Keratinocyte (primary cell): ENCODE results near the gene S100A12. TPM values are rescaled to one million over a fixed set of nuclear protein-coding genes. Genes with fewer than 3 reads are reported as not detected.

Experiments used
- DNase-seq: peaks from one replicate; pipeline ENCODE4 v3.0.0-alpha.2; 2011; ENCODE audit warnings: low read depth, missing footprints, low spot score
- FAIRE-seq: peaks from 2 replicates; lab custom pipeline; 2011; peaks lifted over from hg19 to GRCh38; lab: Jason Lieb, UNC
- H2AFZ ChIP-seq: 2 replicates; pipeline ENCODE4 v1.6.0; 2012; ENCODE audit warnings: low read length, control low read depth, inconsistent platforms; ENCODE audit not compliant: control insufficient read depth
- H3K27ac ChIP-seq: 2 replicates; pipeline ENCODE4 v1.5.1; 2011; ENCODE audit warnings: low read length; ENCODE audit not compliant: control insufficient read depth, insufficient read depth
- H3K27me3 ChIP-seq: 3 replicates; pipeline ENCODE4 v1.6.0; 2011; ENCODE audit warnings: low read length; ENCODE audit not compliant: control insufficient read depth, insufficient read depth; ENCODE audit errors: extremely low read depth
- H3K36me3 ChIP-seq, 2 experiments: 2 replicates in 1 of 2; 3 replicates in 1 of 2; pipeline ENCODE4 v1.5.1; 2011; ENCODE audit warnings: low read length in 2 of 2, mild to moderate bottlenecking in 1 of 2; ENCODE audit not compliant: control insufficient read depth in 2 of 2, insufficient read depth in 2 of 2; ENCODE audit errors: extremely low read depth in 1 of 2
- H3K4me1 ChIP-seq: 3 replicates; pipeline ENCODE4 v1.5.1; 2011; ENCODE audit warnings: low read length; ENCODE audit not compliant: control insufficient read depth, insufficient read depth; ENCODE audit errors: extremely low read depth
- H3K4me2 ChIP-seq: 3 replicates; pipeline ENCODE4 v1.6.0; 2011; ENCODE audit warnings: low read depth, low read length; ENCODE audit not compliant: control insufficient read depth, insufficient read depth; ENCODE audit errors: extremely low read depth
- H3K4me3 ChIP-seq, 3 experiments: fragments of 200-600 bp in 1 of 3; sonication (generic) in 1 of 3; 2 replicates in 2 of 3; 3 replicates in 1 of 3; pipeline ENCODE4 v1.5.1; 2011 to 2016; ENCODE audit warnings: low read length in 3 of 3, mild to moderate bottlenecking in 3 of 3, control low read depth in 2 of 3, inconsistent platforms in 1 of 3, low read depth in 1 of 3, mixed read lengths in 1 of 3, mixed run types in 1 of 3, moderate library complexity in 1 of 3; ENCODE audit not compliant: control insufficient read depth in 2 of 3, insufficient read depth in 2 of 3; ENCODE audit errors: extremely low read depth in 1 of 3
- H3K79me2 ChIP-seq: 2 replicates; pipeline ENCODE4 v1.6.0; 2012; ENCODE audit warnings: low read length; ENCODE audit not compliant: control insufficient read depth, insufficient read depth
- H3K9ac ChIP-seq: 3 replicates; pipeline ENCODE4 v1.6.0; 2011; ENCODE audit warnings: low read length; ENCODE audit not compliant: control insufficient read depth, insufficient read depth; ENCODE audit errors: extremely low read depth
- H3K9me1 ChIP-seq: 3 replicates; pipeline ENCODE4 v1.6.0; 2011; ENCODE audit warnings: low read length; ENCODE audit not compliant: control insufficient read depth, insufficient read depth; ENCODE audit errors: extremely low read depth
- H3K9me3 ChIP-seq: 2 replicates; pipeline ENCODE4 v1.5.1; 2012; ENCODE audit warnings: low read depth, low read length; ENCODE audit not compliant: control insufficient read depth
- H4K20me1 ChIP-seq: 3 replicates; pipeline ENCODE4 v1.6.0; 2011; ENCODE audit warnings: low read length; ENCODE audit not compliant: control insufficient read depth, insufficient read depth; ENCODE audit errors: extremely low read depth
- EZH2 ChIP-seq: IDR thresholded peaks from one replicate; pipeline ENCODE4 v1.6.1; 2012; ENCODE audit warnings: inconsistent platforms, mild to moderate bottlenecking, low read length, moderate library complexity
- dilution Hi-C: fragments of 300-500 bp; cut with MboI; formaldehyde crosslinking; loops from one replicate; pipeline ENCODE4 v1.7.0; 2020; ENCODE audit warnings: low sequenced_read_pairs; ENCODE audit not compliant: extremely low pct_ligation_motif_present
- polyA plus RNA-seq, 5 experiments: library from polyadenylated mRNA; depleted of rRNA in 3 of 5; stranded (reverse) in 3 of 5; stranded (forward) in 1 of 5; unstranded in 1 of 5; fragments of >200 nt; gene quantifications; 1 replicate in 1 of 5; 2 replicates in 3 of 5; 3 replicates in 1 of 5; pipeline versions ENCODE4 v1.2.1 to v1.2.3, GENCODE V29; 2011 to 2012; ENCODE audit warnings: missing spikeins in 2 of 5, low read depth in 1 of 5, low replicate concordance in 1 of 5
- TF ChIP-seq, protein P1 (sequence below), 3 experiments: IDR thresholded peaks in 1 of 3; conservative IDR thresholded peaks in 1 of 3; optimal IDR thresholded peaks in 1 of 3; 2 replicates in 2 of 3; 3 replicates in 1 of 3; pipeline versions ENCODE3 to v1.5.1; 2011; ENCODE audit warnings: low read length in 3 of 3, mild to moderate bottlenecking in 3 of 3, moderate library complexity in 2 of 3, control low read depth in 1 of 3, inconsistent platforms in 1 of 3; ENCODE audit not compliant: insufficient read depth in 2 of 3; ENCODE audit errors: extremely low read depth in 1 of 3

Gene S100A12
- polyA plus RNA-seq, 1 donor (not counting 4 experiments of a cell fraction or from before 2014, with no cell fraction given) = 1.5 TPM

- TF ChIP-seq, protein P1, sequence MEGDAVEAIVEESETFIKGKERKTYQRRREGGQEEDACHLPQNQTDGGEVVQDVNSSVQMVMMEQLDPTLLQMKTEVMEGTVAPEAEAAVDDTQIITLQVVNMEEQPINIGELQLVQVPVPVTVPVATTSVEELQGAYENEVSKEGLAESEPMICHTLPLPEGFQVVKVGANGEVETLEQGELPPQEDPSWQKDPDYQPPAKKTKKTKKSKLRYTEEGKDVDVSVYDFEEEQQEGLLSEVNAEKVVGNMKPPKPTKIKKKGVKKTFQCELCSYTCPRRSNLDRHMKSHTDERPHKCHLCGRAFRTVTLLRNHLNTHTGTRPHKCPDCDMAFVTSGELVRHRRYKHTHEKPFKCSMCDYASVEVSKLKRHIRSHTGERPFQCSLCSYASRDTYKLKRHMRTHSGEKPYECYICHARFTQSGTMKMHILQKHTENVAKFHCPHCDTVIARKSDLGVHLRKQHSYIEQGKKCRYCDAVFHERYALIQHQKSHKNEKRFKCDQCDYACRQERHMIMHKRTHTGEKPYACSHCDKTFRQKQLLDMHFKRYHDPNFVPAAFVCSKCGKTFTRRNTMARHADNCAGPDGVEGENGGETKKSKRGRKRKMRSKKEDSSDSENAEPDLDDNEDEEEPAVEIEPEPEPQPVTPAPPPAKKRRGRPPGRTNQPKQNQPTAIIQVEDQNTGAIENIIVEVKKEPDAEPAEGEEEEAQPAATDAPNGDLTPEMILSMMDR (optimal IDR thresholded peaks at IDR 0.05 in 1 of 3, IDR thresholded peaks at IDR 0.05 in 1 of 3, conservative IDR thresholded peaks at IDR 0.05 in 1 of 3; ENCODE audit: extremely low read depth in 1 of 3, insufficient read depth in 2 of 3, low read length in 3 of 3) = no peak
- TF ChIP-seq EZH2 = no peak
- dilution Hi-C loops = no loop called here
- no peak for FAIRE-seq
Observed at GRCh38 chr1:153396461-153396860, 21.0 kb upstream of the S100A12 start.

GRCh38 chr1:153395776-153396175 is 20.4 kb upstream of the S100A12 start:
- Histone ChIP-seq H3K9me1 (no peaks in the 10 kb centered on the region), H2AFZ (no peak overlapping the region), H3K4me2 (no peak overlapping the region), H3K27ac (no peak overlapping the region), H3K27me3 (peaks cover 11% of the 10 kb centered on the region), H3K36me3 (no peaks in the 10 kb centered on the region), H3K4me1 (peaks cover 20% of the 10 kb centered on the region), H3K9me3 (no peaks in the 10 kb centered on the region), H4K20me1 (no peaks in the 10 kb centered on the region), H3K9ac (no peak overlapping the region), H3K79me2 (no peaks in the 10 kb centered on the region), H3K4me3 (no peak overlapping the region)
- FAIRE-seq (no peak), DNase-seq (no peak)
- dilution Hi-C loops = no loop called here
- TF ChIP-seq EZH2 = no peak
- TF ChIP-seq, protein P1 (optimal IDR thresholded peaks at IDR 0.05 in 1 of 3, IDR thresholded peaks at IDR 0.05 in 1 of 3, conservative IDR thresholded peaks at IDR 0.05 in 1 of 3; ENCODE audit: extremely low read depth in 1 of 3, insufficient read depth in 2 of 3, low read length in 3 of 3) = no peak

More at GRCh38 chr1:153396461-153396860, 21.0 kb upstream of the S100A12 start:
- Histone ChIP-seq H3K4me3 (no peak overlapping the region), H3K36me3 (no peaks in the 10 kb centered on the region), H3K9me3 (no peaks in the 10 kb centered on the region), H3K4me1 (peaks cover 13% of the 10 kb centered on the region), H3K79me2 (no peaks in the 10 kb centered on the region), H2AFZ (no peak overlapping the region), H3K9ac (no peak overlapping the region), H3K27ac (no peak overlapping the region), H3K4me2 (no peak overlapping the region), H3K27me3 (peaks cover 15% of the 10 kb centered on the region), H4K20me1 (no peaks in the 10 kb centered on the region), H3K9me1 (no peaks in the 10 kb centered on the region)
- DNase-seq = no peak
